ENCODE measurements around the gene ABCG2. TPM values are rescaled to one million over a fixed set of nuclear protein-coding genes. Genes with fewer than 3 reads are reported as not detected.

Gene ABCG2
- total RNA-seq, 1 donor from 2014 or later, result 21.5 TPM

DNA sequence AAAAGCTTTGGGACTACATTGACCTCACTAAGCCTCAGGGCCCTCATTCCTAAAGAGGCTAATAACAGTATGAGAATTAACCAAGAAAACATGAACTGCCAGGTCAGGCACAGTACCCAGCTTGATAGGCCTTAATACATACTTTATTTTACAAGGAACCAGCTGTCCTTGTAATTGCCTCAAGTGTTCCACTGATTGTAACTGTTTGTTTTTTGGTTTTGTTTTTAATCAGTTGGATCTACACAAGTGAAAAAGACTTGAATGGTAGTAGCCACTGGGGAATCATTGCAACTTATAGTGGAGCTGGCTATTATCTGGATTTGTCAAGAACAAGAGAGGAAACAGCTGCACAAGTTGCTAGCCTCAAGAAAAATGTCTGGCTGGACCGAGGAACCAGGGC lies 115.4 kb downstream of the ABCG2 start:
- DNase-seq (ENCODE audit: extremely low spot score, unreplicated experiment), result no peak
- no peak overlapping the region for H3K4me3 Mint-ChIP-seq
- H3K27ac Mint-ChIP-seq, result no peak overlapping the region
- H3K4me1 Mint-ChIP-seq (ENCODE audit: unreplicated experiment), result no peaks in the 10 kb centered on the region
- no peaks in the 10 kb centered on the region for H3K27me3 Mint-ChIP-seq
- H3K36me3 Mint-ChIP-seq, result peaks cover 28% of the 10 kb centered on the region
- TF ChIP-seq, protein P1, sequence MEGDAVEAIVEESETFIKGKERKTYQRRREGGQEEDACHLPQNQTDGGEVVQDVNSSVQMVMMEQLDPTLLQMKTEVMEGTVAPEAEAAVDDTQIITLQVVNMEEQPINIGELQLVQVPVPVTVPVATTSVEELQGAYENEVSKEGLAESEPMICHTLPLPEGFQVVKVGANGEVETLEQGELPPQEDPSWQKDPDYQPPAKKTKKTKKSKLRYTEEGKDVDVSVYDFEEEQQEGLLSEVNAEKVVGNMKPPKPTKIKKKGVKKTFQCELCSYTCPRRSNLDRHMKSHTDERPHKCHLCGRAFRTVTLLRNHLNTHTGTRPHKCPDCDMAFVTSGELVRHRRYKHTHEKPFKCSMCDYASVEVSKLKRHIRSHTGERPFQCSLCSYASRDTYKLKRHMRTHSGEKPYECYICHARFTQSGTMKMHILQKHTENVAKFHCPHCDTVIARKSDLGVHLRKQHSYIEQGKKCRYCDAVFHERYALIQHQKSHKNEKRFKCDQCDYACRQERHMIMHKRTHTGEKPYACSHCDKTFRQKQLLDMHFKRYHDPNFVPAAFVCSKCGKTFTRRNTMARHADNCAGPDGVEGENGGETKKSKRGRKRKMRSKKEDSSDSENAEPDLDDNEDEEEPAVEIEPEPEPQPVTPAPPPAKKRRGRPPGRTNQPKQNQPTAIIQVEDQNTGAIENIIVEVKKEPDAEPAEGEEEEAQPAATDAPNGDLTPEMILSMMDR (conservative IDR thresholded peaks at IDR 0.05), result no peak
- H3K9me3 Mint-ChIP-seq, result no peaks in the 10 kb centered on the region

DNA sequence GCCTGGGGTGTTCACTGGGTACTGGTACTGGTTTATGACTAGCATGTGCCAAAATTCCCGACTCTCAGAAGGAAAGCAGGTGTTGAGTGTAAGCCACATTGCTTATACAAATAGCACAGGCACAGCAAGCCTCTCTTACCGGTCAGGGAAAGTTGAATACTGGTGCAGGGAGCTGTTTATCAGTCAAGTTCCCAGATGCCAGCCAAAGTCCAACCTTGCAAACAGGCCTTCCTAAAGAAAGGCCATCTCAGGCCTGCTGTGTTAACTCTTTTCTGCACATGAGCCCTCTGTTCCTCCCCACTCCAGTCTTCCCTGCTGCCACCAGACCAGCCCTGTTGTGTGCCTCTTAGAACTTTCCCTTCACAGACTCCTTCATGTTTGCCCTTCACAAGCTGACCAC lies 116.8 kb downstream of the ABCG2 start:
- Mint-ChIP-seq H3K4me1 (ENCODE audit: unreplicated experiment) (no peaks in the 10 kb centered on the region), H3K27me3 (no peaks in the 10 kb centered on the region), H3K4me3 (no peak overlapping the region), H3K36me3 (peaks cover 29% of the 10 kb centered on the region), H3K9me3 (no peaks in the 10 kb centered on the region), H3K27ac (no peak overlapping the region)
- TF ChIP-seq, protein P1 (conservative IDR thresholded peaks at IDR 0.05), result no peak
- DNase-seq (ENCODE audit: extremely low spot score, unreplicated experiment), result no peak

DNA sequence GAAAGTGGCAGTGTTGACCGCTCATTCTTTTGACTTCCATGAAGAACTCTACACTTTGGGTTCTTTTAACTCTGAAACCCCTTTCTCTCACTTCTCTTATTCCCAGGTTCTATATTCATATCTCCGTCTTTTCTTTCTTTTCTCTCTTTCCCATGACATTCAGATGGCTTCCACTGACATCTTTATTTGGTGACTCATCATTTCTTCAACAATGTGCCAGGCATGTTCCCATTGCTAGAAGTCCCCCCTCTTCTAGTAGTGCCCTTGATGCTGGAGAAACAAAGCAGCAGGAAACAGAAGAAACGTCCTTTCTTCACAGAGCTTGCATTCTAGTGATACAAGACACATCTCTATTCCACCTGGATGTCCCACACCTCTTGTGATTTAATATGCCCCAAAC lies 117.7 kb downstream of the ABCG2 start:
- H3K36me3 Mint-ChIP-seq, result peaks cover 30% of the 10 kb centered on the region
- no peak overlapping the region for H3K4me3 Mint-ChIP-seq
- no peaks in the 10 kb centered on the region for H3K4me1 Mint-ChIP-seq (ENCODE audit: unreplicated experiment)
- DNase-seq (ENCODE audit: extremely low spot score, unreplicated experiment), result no peak
- H3K27ac Mint-ChIP-seq, result no peak overlapping the region
- TF ChIP-seq, protein P1 (conservative IDR thresholded peaks at IDR 0.05), result no peak
- no peaks in the 10 kb centered on the region for H3K27me3 Mint-ChIP-seq
- no peaks in the 10 kb centered on the region for H3K9me3 Mint-ChIP-seq

Other genes starting within 250 kb of the ABCG2 start
- 375 and 445 TPM in 2 replicates for gene SPP1, start 182.9 kb downstream of the ABCG2 start, total RNA-seq (ENCODE audit: low replicate concordance)
- gene PKD2, start 151.0 kb downstream of the ABCG2 start, total RNA-seq (ENCODE audit: low replicate concordance), result 47.5 and 54.5 TPM in 2 replicates
- gene PPM1K, start 125.9 kb upstream of the ABCG2 start, total RNA-seq (ENCODE audit: low replicate concordance), result 23.2 and 24.8 TPM in 2 replicates
- gene HERC6, start 220.2 kb upstream of the ABCG2 start, total RNA-seq (ENCODE audit: low replicate concordance), result 13.1 and 30.8 TPM in 2 replicates

Data from type B pancreatic cell (in vitro differentiated cells).